Measurements from ENCODE around the gene CLOCK. TPM values are rescaled to one million over a fixed set of nuclear protein-coding genes. Genes with fewer than 3 reads are reported as not detected.

CLOCK gene
- polyA plus RNA-seq, 1 of the 3 experiments (the other 2 are of a cell fraction), result 4.2 TPM

- Histone ChIP-seq H3F3A (replicated peaks; ENCODE audit: insufficient read depth) (no peaks in the 10 kb centered on the region), H3K36me3 (replicated peaks in 1 of 2; ENCODE audit: control insufficient read depth in 1 of 2, insufficient read depth in 2 of 2, low read length in 1 of 2) (peaks cover 36 to 37% of the 10 kb centered on the region in 2 experiments), H3K27ac (ENCODE audit: low read depth in 2 of 2, low read length in 1 of 2) (no peak overlapping the region), H3K9ac (no peak overlapping the region), H3K27me3 (ENCODE audit: insufficient read depth) (no peaks in the 10 kb centered on the region), H3K9me2 (no peaks in the 10 kb centered on the region), H2AFZ (ENCODE audit: low read depth) (no peak overlapping the region), H3K4me1 (ENCODE audit: control insufficient read depth in 1 of 2, insufficient read depth in 2 of 2, low read depth in 1 of 2, low read length in 1 of 2) (no peaks in the 10 kb centered on the region), H4K20me1 (ENCODE audit: insufficient read depth) (no peaks in the 10 kb centered on the region), H3K79me2 (ENCODE audit: insufficient read depth) (peaks cover 33% of the 10 kb centered on the region), H3K4me2 (no peak overlapping the region), H3K9me3 (no peaks in the 10 kb centered on the region), H3K4me3 (ENCODE audit: low read depth in 2 of 2, low read length in 1 of 2) (no peak overlapping the region)
- no peak for DNase-seq
- POLR2A ChIA-PET, result no interaction called here
- 100% methylated on average over 3 of the region's 3 CpGs for WGBS (ENCODE audit: low lambda C conversion rate)
- CTCF ChIA-PET, result no interaction called here
- TF ChIP-seq SIN3A (IDR thresholded peaks at IDR 0.05; ENCODE audit: borderline replicate concordance, low read depth, low read length) (no peak), FOXJ3 (CRISPR knock-in tag; IDR thresholded peaks at IDR 0.05) (no peak)
Measured at GRCh38 chr4:55488716-55489115, 58.0 kb downstream of the CLOCK start.

GRCh38 chr4:55485821-55486220, 60.9 kb downstream of the CLOCK start:
- H4K20me1 ChIP-seq (ENCODE audit: insufficient read depth), result no peaks in the 10 kb centered on the region
- H3K36me3 ChIP-seq (replicated peaks in 1 of 2; ENCODE audit: control insufficient read depth in 1 of 2, insufficient read depth in 2 of 2, low read length in 1 of 2), result peaks cover 34 to 49% of the 10 kb centered on the region in 2 experiments
- WGBS (ENCODE audit: low lambda C conversion rate), result 100% methylated on average over 1 of the region's 1 CpG
- no peaks in the 10 kb centered on the region for H3K9me2 ChIP-seq
- TF ChIP-seq JUND (IDR thresholded peaks at IDR 0.05) (no peak), FOSL2 (IDR thresholded peaks at IDR 0.05; ENCODE audit: borderline replicate concordance, low read depth) (no peak)
- POLR2A ChIA-PET, result no interaction called here
- H3K79me2 ChIP-seq (ENCODE audit: insufficient read depth), result peaks cover 6% of the 10 kb centered on the region
- H3K4me2 ChIP-seq, result no peak overlapping the region
- no peaks in the 10 kb centered on the region for H3K4me1 ChIP-seq (ENCODE audit: control insufficient read depth in 1 of 2, insufficient read depth in 2 of 2, low read depth in 1 of 2, low read length in 1 of 2)
- no peak for DNase-seq
- H3F3A ChIP-seq (replicated peaks; ENCODE audit: insufficient read depth), result no peaks in the 10 kb centered on the region
- no peak overlapping the region for H3K27ac ChIP-seq (ENCODE audit: low read depth in 2 of 2, low read length in 1 of 2)
- no peak overlapping the region for H2AFZ ChIP-seq (ENCODE audit: low read depth)
- no peak overlapping the region for H3K9ac ChIP-seq
- H3K27me3 ChIP-seq (ENCODE audit: insufficient read depth), result no peaks in the 10 kb centered on the region
- H3K4me3 ChIP-seq (ENCODE audit: low read depth in 2 of 2, low read length in 1 of 2), result no peak overlapping the region
- no peaks in the 10 kb centered on the region for H3K9me3 ChIP-seq
- CTCF ChIA-PET, result interaction anchor here (0.7 to 2.0 kb wide), 2 partner anchors 140 to 983 kb away, joined by 3 to 4 read pairs; partner anchors contain the start of gene SRD5A3

- POLR2A ChIA-PET, result no interaction called here
- H3K4me2 ChIP-seq, result no peak overlapping the region
Measured at GRCh38 chr4:55483315-55483714, 63.4 kb downstream of the CLOCK start.

More at GRCh38 chr4:55483315-55483714, 63.4 kb downstream of the CLOCK start:
- Histone ChIP-seq H3K4me1 (ENCODE audit: control insufficient read depth in 1 of 2, insufficient read depth in 2 of 2, low read depth in 1 of 2, low read length in 1 of 2) (no peaks in the 10 kb centered on the region; a peak in 1 of 4 replicates), H3K79me2 (ENCODE audit: insufficient read depth) (no peaks in the 10 kb centered on the region), H4K20me1 (ENCODE audit: insufficient read depth) (no peaks in the 10 kb centered on the region), H3K9me2 (no peaks in the 10 kb centered on the region), H3K9ac (no peak overlapping the region), H3K36me3 (replicated peaks in 1 of 2; ENCODE audit: control insufficient read depth in 1 of 2, insufficient read depth in 2 of 2, low read length in 1 of 2) (peaks cover 16 to 42% of the 10 kb centered on the region in 2 experiments), H3F3A (replicated peaks; ENCODE audit: insufficient read depth) (no peaks in the 10 kb centered on the region), H3K27ac (ENCODE audit: low read depth in 2 of 2, low read length in 1 of 2) (no peak overlapping the region), H3K27me3 (ENCODE audit: insufficient read depth) (no peaks in the 10 kb centered on the region), H2AFZ (ENCODE audit: low read depth) (no peak overlapping the region), H3K9me3 (no peaks in the 10 kb centered on the region), H3K4me3 (ENCODE audit: low read depth in 2 of 2, low read length in 1 of 2) (no peak overlapping the region)
- no peak for DNase-seq
- CTCF ChIA-PET, result no interaction called here
- 91% methylated on average over 5 of the region's 5 CpGs for WGBS (ENCODE audit: low lambda C conversion rate)
- TF ChIP-seq RXRA (IDR thresholded peaks at IDR 0.05; ENCODE audit: borderline replicate concordance, low read depth) (no peak), FOXJ3 (CRISPR knock-in tag; IDR thresholded peaks at IDR 0.05) (no peak), MAX (IDR thresholded peaks at IDR 0.05; ENCODE audit: low read depth) (no peak), GATA2 (CRISPR knock-in tag; IDR thresholded peaks at IDR 0.05) (no peak), RFX5 (IDR thresholded peaks at IDR 0.05; ENCODE audit: low read length) (no peak), SIN3A (IDR thresholded peaks at IDR 0.05; ENCODE audit: borderline replicate concordance, low read depth, low read length) (no peak), ZBTB33 (IDR thresholded peaks at IDR 0.05; ENCODE audit: borderline replicate concordance, low read depth) (no peak), REST (IDR thresholded peaks at IDR 0.05; ENCODE audit: low read depth, low read length) (no peak), ELF1 (IDR thresholded peaks at IDR 0.05) (no peak), PBX3 (IDR thresholded peaks at IDR 0.05) (no peak), FOSL2 (IDR thresholded peaks at IDR 0.05; ENCODE audit: borderline replicate concordance, low read depth) (no peak), EZH2phosphoT487 (IDR thresholded peaks at IDR 0.05; ENCODE audit: borderline replicate concordance, low read depth) (no peak)
